ENCODE results near the gene MPRIP.

MPRIP gene

DNA sequence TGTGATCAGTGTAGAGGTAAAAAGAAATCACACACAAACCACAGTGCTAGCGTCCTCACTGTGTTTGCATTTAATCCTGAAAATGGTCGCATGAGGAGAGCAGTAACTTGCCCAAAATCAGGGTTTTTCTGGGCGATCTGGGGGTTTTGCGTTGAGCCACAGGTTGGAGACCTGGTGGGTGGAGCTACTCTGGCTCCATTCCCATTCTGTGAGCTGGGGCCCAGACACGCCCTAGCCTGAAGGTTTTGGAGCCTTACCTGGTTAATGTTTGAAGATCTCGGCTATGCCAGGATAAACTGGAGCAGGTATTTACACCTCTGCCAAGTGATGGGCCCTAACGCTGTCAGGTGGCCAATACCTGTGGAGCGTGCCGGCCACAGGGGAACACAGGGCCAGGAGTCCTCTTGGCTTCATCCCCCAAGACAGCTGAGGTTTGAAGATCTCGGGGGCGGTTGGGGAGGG, 48.4 kb downstream of the MPRIP start:
- in situ Hi-C loops (cut with HindIII; ENCODE audit: low sequenced_read_pairs), result no loop called here
- no peak overlapping the region for H3K4me3 ChIP-seq (ENCODE audit: low read depth, low read length)
- TF ChIP-seq, protein P1, sequence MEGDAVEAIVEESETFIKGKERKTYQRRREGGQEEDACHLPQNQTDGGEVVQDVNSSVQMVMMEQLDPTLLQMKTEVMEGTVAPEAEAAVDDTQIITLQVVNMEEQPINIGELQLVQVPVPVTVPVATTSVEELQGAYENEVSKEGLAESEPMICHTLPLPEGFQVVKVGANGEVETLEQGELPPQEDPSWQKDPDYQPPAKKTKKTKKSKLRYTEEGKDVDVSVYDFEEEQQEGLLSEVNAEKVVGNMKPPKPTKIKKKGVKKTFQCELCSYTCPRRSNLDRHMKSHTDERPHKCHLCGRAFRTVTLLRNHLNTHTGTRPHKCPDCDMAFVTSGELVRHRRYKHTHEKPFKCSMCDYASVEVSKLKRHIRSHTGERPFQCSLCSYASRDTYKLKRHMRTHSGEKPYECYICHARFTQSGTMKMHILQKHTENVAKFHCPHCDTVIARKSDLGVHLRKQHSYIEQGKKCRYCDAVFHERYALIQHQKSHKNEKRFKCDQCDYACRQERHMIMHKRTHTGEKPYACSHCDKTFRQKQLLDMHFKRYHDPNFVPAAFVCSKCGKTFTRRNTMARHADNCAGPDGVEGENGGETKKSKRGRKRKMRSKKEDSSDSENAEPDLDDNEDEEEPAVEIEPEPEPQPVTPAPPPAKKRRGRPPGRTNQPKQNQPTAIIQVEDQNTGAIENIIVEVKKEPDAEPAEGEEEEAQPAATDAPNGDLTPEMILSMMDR (IDR thresholded peaks at IDR 0.05; ENCODE audit: low read depth, low read length), result no peak
- DNase-seq (ENCODE audit: low read depth, low spot score), result no peak

- in situ Hi-C loops (cut with HindIII; ENCODE audit: low sequenced_read_pairs), result no loop called here
- TF ChIP-seq, protein P1 (IDR thresholded peaks at IDR 0.05; ENCODE audit: low read depth, low read length), result no peak
- no peak for DNase-seq (ENCODE audit: low read depth, low spot score)
- no peak overlapping the region for H3K4me3 ChIP-seq (ENCODE audit: low read depth, low read length)
Observed at GRCh38 chr17:17091276-17091675, 49.0 kb downstream of the MPRIP start.

DNA sequence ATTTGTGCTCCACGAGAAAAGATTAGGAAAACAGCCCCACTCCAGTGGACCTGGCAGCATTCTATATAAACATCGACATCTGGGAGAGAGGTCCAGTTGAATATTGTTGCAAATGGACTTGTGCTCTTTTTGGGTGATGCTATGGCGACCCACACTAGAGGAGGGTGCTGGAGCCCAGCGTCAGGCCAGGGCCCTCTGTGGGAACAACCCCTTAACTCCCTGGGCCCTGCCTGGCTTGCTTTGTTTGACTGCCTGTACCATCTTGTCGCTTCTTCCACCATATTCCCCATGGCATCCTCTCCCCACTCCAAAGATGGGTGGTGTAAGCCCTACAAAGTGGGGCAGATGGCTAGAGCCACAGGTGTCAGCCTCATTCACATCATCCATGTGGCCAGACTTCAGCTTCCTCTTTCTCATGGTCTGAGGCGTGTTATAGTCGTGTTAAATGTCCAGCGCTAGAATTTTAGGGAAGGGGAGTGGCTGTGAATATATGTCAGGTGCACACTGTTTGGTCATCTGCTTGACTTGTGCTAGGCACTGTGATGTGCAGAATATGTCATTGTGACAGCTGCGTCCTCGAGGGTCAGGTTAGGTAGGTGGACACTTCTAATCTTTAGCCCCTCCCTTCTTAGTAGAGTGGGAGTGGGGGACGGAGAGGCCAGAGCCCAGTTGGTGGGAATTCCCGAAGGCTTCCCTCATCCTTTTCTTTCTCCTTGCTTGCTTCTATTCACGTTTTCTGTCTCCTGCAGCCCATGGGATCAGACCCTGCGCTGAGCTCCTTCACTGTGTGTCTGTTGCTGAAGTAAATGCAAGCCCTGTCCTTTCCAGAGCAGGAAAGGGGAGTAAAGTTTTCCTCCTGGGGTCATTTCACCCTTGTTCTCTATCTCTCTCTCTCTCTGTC, 49.8 kb downstream of the MPRIP start:
- no peak for DNase-seq (ENCODE audit: low read depth, low spot score)
- TF ChIP-seq, protein P1 (IDR thresholded peaks at IDR 0.05; ENCODE audit: low read depth, low read length), result no peak
- in situ Hi-C loops (cut with HindIII; ENCODE audit: low sequenced_read_pairs), result no loop called here

GRCh38 chr17:17093764-17094163, 51.5 kb downstream of the MPRIP start:
- TF ChIP-seq, protein P1 (IDR thresholded peaks at IDR 0.05; ENCODE audit: low read depth, low read length), result no peak
- no peak overlapping the region for H3K4me3 ChIP-seq (ENCODE audit: low read depth, low read length)
- in situ Hi-C loops (cut with HindIII; ENCODE audit: low sequenced_read_pairs), result no loop called here
- DNase-seq (ENCODE audit: low read depth, low spot score), result no peak

More for the DNA sequence above, 49.8 kb downstream of the MPRIP start:
- no peak overlapping the region for H3K4me3 ChIP-seq (ENCODE audit: low read depth, low read length)

DNA sequence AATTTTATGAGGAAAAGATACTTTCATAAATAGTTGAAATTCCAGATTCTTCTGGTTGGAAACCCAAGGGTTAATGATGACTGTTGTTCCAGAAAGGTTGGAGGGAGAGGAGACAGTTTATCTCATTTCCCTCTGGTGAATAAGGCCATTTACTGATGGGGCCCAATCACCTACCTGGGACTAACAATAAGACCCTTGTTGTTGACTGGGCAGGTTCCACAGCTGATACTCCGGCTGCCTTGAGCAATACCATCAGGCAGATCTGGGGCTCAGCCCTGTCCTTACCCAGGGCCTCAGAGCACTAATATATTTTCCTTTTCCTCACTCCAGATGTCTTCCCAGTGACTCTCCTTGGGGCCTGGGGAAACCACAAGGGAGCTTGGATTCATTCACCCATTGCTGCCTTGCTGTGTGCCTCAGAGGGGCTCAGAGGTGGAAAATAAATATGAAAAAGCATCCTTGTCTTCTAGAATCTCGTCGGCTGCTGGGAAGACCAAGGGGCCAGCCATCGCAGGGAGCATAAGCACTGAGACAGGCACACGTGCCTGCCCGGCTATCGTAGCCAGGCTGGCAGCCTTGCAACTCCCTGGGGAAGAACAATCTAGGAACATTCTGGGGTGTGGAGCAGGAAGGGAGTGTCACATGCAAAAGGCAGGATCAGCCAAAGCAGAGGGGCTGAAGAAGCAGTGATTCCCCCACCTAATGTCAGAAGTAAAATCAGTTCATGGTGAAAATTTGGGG, 54.4 kb downstream of the MPRIP start:
- TF ChIP-seq, protein P1 (IDR thresholded peaks at IDR 0.05; ENCODE audit: low read depth, low read length), result no peak
- in situ Hi-C loops (cut with HindIII; ENCODE audit: low sequenced_read_pairs), result no loop called here
- peak; percentile 39 for DNase-seq (ENCODE audit: low read depth, low spot score)
- H3K4me3 ChIP-seq (ENCODE audit: low read depth, low read length), result no peak overlapping the region

- DNase-seq (ENCODE audit: low read depth, low spot score), result no peak
- H3K4me3 ChIP-seq (ENCODE audit: low read depth, low read length), result no peak overlapping the region
- TF ChIP-seq, protein P1 (IDR thresholded peaks at IDR 0.05; ENCODE audit: low read depth, low read length), result no peak
- in situ Hi-C loops (cut with HindIII; ENCODE audit: low sequenced_read_pairs), result no loop called here
Observed at GRCh38 chr17:17097763-17098345, 55.6 kb downstream of the MPRIP start.

Measured in astrocyte of the spinal cord (primary cell).